ENCODE measurements around the gene RBM4B. TPM values are rescaled to one million over a fixed set of nuclear protein-coding genes. Genes with fewer than 3 reads are reported as not detected.

The RBM4B gene
- total and polyA plus RNA-seq, 2 experiments from 2014 or later = 28.0 to 31.0 TPM

GRCh38 chr11:66651016-66651415 lies 26.7 kb downstream of the RBM4B start:
- Histone ChIP-seq H3K79me2 (replicated peaks; ENCODE audit: insufficient read depth) (peaks cover 97% of the 10 kb centered on the region), H3K4me1 (ENCODE audit: insufficient read depth) (no peaks in the 10 kb centered on the region), H3F3A (replicated peaks; ENCODE audit: low read depth) (peaks cover 34% of the 10 kb centered on the region), H4K20me1 (replicated peaks; ENCODE audit: insufficient read depth) (peaks cover 72% of the 10 kb centered on the region), H3K27ac (ENCODE audit: low read depth) (no peak overlapping the region), H3K27me3 (ENCODE audit: insufficient read depth) (no peaks in the 10 kb centered on the region), H3K4me2 (no peak overlapping the region), H3K4me3 (no peak overlapping the region), H3K9me2 (ENCODE audit: insufficient read depth) (no peaks in the 10 kb centered on the region), H2AFZ (no peak overlapping the region), H3K36me3 (ENCODE audit: insufficient read depth) (peaks cover 37% of the 10 kb centered on the region)
- Mint-ChIP-seq H3K9me3 (no peaks in the 10 kb centered on the region), H3K36me3 (ENCODE audit: low read depth) (peaks cover 75% of the 10 kb centered on the region), H3K27me3 (ENCODE audit: insufficient read depth, low read depth, poor library complexity) (peaks cover 20% of the 10 kb centered on the region), H3K27ac (no peak overlapping the region), H3K4me1 (peaks cover 2% of the 10 kb centered on the region; the same call in 1 of the 3 replicates), H3K4me3 (no peak overlapping the region)
- ATAC-seq = no peak
- no peak for TF ChIP-seq EZH2phosphoT487 (IDR thresholded peaks at IDR 0.05; ENCODE audit: unreplicated experiment)
- TF ChIP-seq NANOG (IDR thresholded peaks at IDR 0.05; ENCODE audit: borderline replicate concordance) = no peak
- TF ChIP-seq POLR2AphosphoS5 (IDR thresholded peaks at IDR 0.05; ENCODE audit: low read depth) = no peak
- TF ChIP-seq ZNF462 (CRISPR knock-in tag; IDR thresholded peaks at IDR 0.05) = no peak
- TF ChIP-seq ZNF331 (CRISPR knock-in tag; IDR thresholded peaks at IDR 0.05; ENCODE audit: low read depth) = no peak
- no peak for TF ChIP-seq CTCF (conservative IDR thresholded peaks at IDR 0.05; ENCODE audit: low read depth in 2 of 2)
- no peak for TF ChIP-seq CREB1 (CRISPR knock-in tag; IDR thresholded peaks at IDR 0.05; ENCODE audit: low read depth)
- no peak for TF ChIP-seq EZH2 (IDR thresholded peaks at IDR 0.05; ENCODE audit: low read depth, unreplicated experiment)
- no peak for TF ChIP-seq STAT1 (IDR thresholded peaks at IDR 0.05; ENCODE audit: unreplicated experiment)
- DNase-seq (ENCODE audit: low spot score) = no peak
